GM18861 (cell line): ENCODE results near the gene ZBTB40.

Experiments
- ATAC-seq: cut with Tn5 transposase; IDR thresholded peaks from one replicate; pipeline ENCODE4 v1.9.1; 2021; ENCODE audit not compliant: unreplicated experiment

ZBTB40 gene

GRCh38 chr1:22503721-22504410, 52.2 kb downstream of the ZBTB40 start:
- no peak for ATAC-seq

- ATAC-seq = no peak
These were observed 54.6 kb downstream of the ZBTB40 start for GRCh38 chr1:22506130-22506692.

- ATAC-seq = no peak
These were observed 55.9 kb downstream of the ZBTB40 start for GRCh38 chr1:22507587-22507986.

GRCh38 chr1:22508329-22508728, 56.7 kb downstream of the ZBTB40 start:
- ATAC-seq = no peak

- no peak for ATAC-seq
These were observed 57.3 kb downstream of the ZBTB40 start for GRCh38 chr1:22508991-22509390.

GRCh38 chr1:22509815-22510214, 58.2 kb downstream of the ZBTB40 start:
- no peak for ATAC-seq

- ATAC-seq = no peak
These were observed 61.2 kb downstream of the ZBTB40 start for GRCh38 chr1:22512873-22513272.

GRCh38 chr1:22516906-22517571, 65.4 kb downstream of the ZBTB40 start:
- ATAC-seq = no peak

- ATAC-seq = no peak
These were observed 66.3 kb downstream of the ZBTB40 start for GRCh38 chr1:22517956-22518355.

GRCh38 chr1:22518379-22518778, 66.7 kb downstream of the ZBTB40 start:
- ATAC-seq = no peak

- ATAC-seq = no peak
These were observed 69.2 kb downstream of the ZBTB40 start for GRCh38 chr1:22520871-22521270.

GRCh38 chr1:22521692-22522091, 70.0 kb downstream of the ZBTB40 start:
- no peak for ATAC-seq

GRCh38 chr1:22522221-22522743, 70.6 kb downstream of the ZBTB40 start:
- ATAC-seq = no peak

GRCh38 chr1:22524481-22524880, 72.8 kb downstream of the ZBTB40 start:
- ATAC-seq = no peak

- no peak for ATAC-seq
These were observed 73.6 kb downstream of the ZBTB40 start for GRCh38 chr1:22525211-22525610.

- ATAC-seq = no peak
These were observed 74.0 kb downstream of the ZBTB40 start for GRCh38 chr1:22525646-22526045.

GRCh38 chr1:22526098-22526497, 74.4 kb downstream of the ZBTB40 start:
- ATAC-seq = no peak

- no peak for ATAC-seq
These were observed 75.0 kb downstream of the ZBTB40 start for GRCh38 chr1:22526677-22527076.

- no peak for ATAC-seq
These were observed 75.5 kb downstream of the ZBTB40 start for GRCh38 chr1:22527122-22527521.

GRCh38 chr1:22527555-22528296, 76.1 kb downstream of the ZBTB40 start:
- no peak for ATAC-seq

GRCh38 chr1:22528451-22528850, 76.8 kb downstream of the ZBTB40 start:
- ATAC-seq = no peak
